NB4 (cell line): ENCODE measurements around the gene RMDN3.

Source experiments
- CTCF ChIP-seq: IDR thresholded peaks from one replicate; pipeline ENCODE4 v1.5.1; 2012; ENCODE audit warnings: low read depth, low read length
- POLR2A ChIP-seq: IDR thresholded peaks from 2 replicates; pipeline ENCODE4 v1.6.1; 2011; ENCODE audit warnings: mild to moderate bottlenecking; ENCODE audit not compliant: insufficient read length; ENCODE audit errors: extremely low read depth

- TF ChIP-seq CTCF (no peak), POLR2A (no peak)
Measured at GRCh38 chr15:40721701-40722100, 33.4 kb downstream of the RMDN3 start.
